ENCODE measurements around the gene TRIP12. TPM values are rescaled to one million over a fixed set of nuclear protein-coding genes. Genes with fewer than 3 reads are reported as not detected.

The TRIP12 gene
- total and polyA plus RNA-seq, 2 of the 13 experiments (the other 11 are each of a cell fraction or from before 2014, with no cell fraction given) = 72.1 to 153 TPM

GRCh38 chr2:229810786-229811185 lies 111.0 kb downstream of the TRIP12 start:
- Histone ChIP-seq H3K36me3 (replicated peaks in 1 of 2; ENCODE audit: control insufficient read depth in 1 of 2, insufficient read depth in 2 of 2, low read length in 2 of 2) (peaks cover 16 to 88% of the 10 kb centered on the region in 2 experiments), H2AFZ (ENCODE audit: low read length) (no peak overlapping the region), H4K20me1 (ENCODE audit: insufficient read depth, low read length) (no peaks in the 10 kb centered on the region), H3K4me3 (replicated peaks in 1 of 3; ENCODE audit: insufficient read depth in 1 of 3, low read depth in 2 of 3, low read length in 3 of 3) (no peak overlapping the region), H3K27me3 (ENCODE audit: control insufficient read depth in 1 of 2, insufficient read depth in 2 of 2, low read length in 2 of 2) (no peaks in the 10 kb centered on the region), H3K27ac (ENCODE audit: extremely low read length, insufficient read depth, low read length) (no peak overlapping the region), H3K9ac (ENCODE audit: insufficient read depth, low read depth, low read length) (no peak overlapping the region), H3K9me3 (ENCODE audit: low read length) (no peaks in the 10 kb centered on the region), H3K79me2 (ENCODE audit: insufficient read depth, low read length) (no peaks in the 10 kb centered on the region), H3K4me2 (ENCODE audit: low read depth, low read length) (no peak overlapping the region), H3K4me1 (ENCODE audit: insufficient read depth, low read length) (no peaks in the 10 kb centered on the region)
- intact Hi-C loops (cut with micrococcal nuclease; ENCODE audit: unreplicated experiment) = no loop called here
- FAIRE-seq (no peak), DNase-seq (ENCODE audit: low spot score) (no peak), ATAC-seq (no peak)
- ChIA-PET CTCF (ENCODE audit: low intra/inter-chr PET ratio, low total read pairs) (no interaction called here), POLR2A (no interaction called here)
- 94% methylated on average over 3 of the region's 3 CpGs for WGBS (ENCODE audit: low lambda C conversion rate)
- in situ Hi-C loops (cut with HindIII; ENCODE audit: extremely low pct_ligation_motif_present, low pct_unique_long_range_greater_than_20kb) = no loop called here
- TF ChIP-seq HOXA9 (CRISPR knock-in tag; IDR thresholded peaks at IDR 0.05; ENCODE audit: borderline replicate concordance) (no peak), RARG (CRISPR knock-in tag; IDR thresholded peaks at IDR 0.05; ENCODE audit: low read depth) (no peak)
- BruUV-seq (replicated peaks) = no TSS peak

- ATAC-seq (no peak), FAIRE-seq (no peak), DNase-seq (ENCODE audit: low spot score) (no peak)
- Histone ChIP-seq H3K36me3 (replicated peaks in 1 of 2; ENCODE audit: control insufficient read depth in 1 of 2, insufficient read depth in 2 of 2, low read length in 2 of 2) (peaks cover 20 to 66% of the 10 kb centered on the region in 2 experiments), H2AFZ (ENCODE audit: low read length) (no peak overlapping the region), H3K4me2 (ENCODE audit: low read depth, low read length) (no peak overlapping the region), H3K9ac (ENCODE audit: insufficient read depth, low read depth, low read length) (no peak overlapping the region), H3K4me3 (replicated peaks in 1 of 3; ENCODE audit: insufficient read depth in 1 of 3, low read depth in 2 of 3, low read length in 3 of 3) (no peak overlapping the region), H3K27me3 (ENCODE audit: control insufficient read depth in 1 of 2, insufficient read depth in 2 of 2, low read length in 2 of 2) (no peaks in the 10 kb centered on the region), H3K4me1 (ENCODE audit: insufficient read depth, low read length) (no peaks in the 10 kb centered on the region), H3K79me2 (ENCODE audit: insufficient read depth, low read length) (no peaks in the 10 kb centered on the region), H3K9me3 (ENCODE audit: low read length) (no peaks in the 10 kb centered on the region), H3K27ac (ENCODE audit: extremely low read length, insufficient read depth, low read length) (no peak overlapping the region), H4K20me1 (ENCODE audit: insufficient read depth, low read length) (no peaks in the 10 kb centered on the region; the same call in 1 of the 2 replicates)
- 96% methylated on average over 6 of the region's 6 CpGs for WGBS (ENCODE audit: low lambda C conversion rate)
- in situ Hi-C loops (cut with HindIII; ENCODE audit: extremely low pct_ligation_motif_present, low pct_unique_long_range_greater_than_20kb) (no loop called here), intact Hi-C loops (cut with micrococcal nuclease; ENCODE audit: unreplicated experiment) (no loop called here)
- no peak for TF ChIP-seq RXRB (CRISPR knock-in tag; IDR thresholded peaks at IDR 0.05; ENCODE audit: borderline replicate concordance)
- TF ChIP-seq CEBPB (IDR thresholded peaks at IDR 0.05; ENCODE audit: borderline replicate concordance, low read depth, low read length) = peak; percentile 86; the same call in 1 of the 2 replicates
- ChIA-PET POLR2A (no interaction called here), CTCF (ENCODE audit: low intra/inter-chr PET ratio, low total read pairs) (no interaction called here)
- BruUV-seq (replicated peaks) = no TSS peak
Observed at GRCh38 chr2:229805559-229805958, 116.2 kb downstream of the TRIP12 start.
